ENCODE measurements around the gene FGG.

- TF ChIP-seq CTCF (IDR thresholded peaks at IDR 0.05) (no peak), POLR2A (IDR thresholded peaks at IDR 0.05) (no peak)
Observed at GRCh38 chr4:154615211-154615610, 2.8 kb upstream of the FGG start.
